H4 (cell line): ENCODE measurements around the gene COX8C. TPM values are rescaled to one million over a fixed set of nuclear protein-coding genes. Genes with fewer than 3 reads are reported as not detected.
A peak's percentile ranks its signal among the peaks of the same experiment; 100 is the strongest.
"Not testable (repeated sequence)": the region's sequence is repeated elsewhere in the genome, so short reads cannot be mapped to it uniquely, and the experiment has no call there.

ENCODE experiments used
- DNase-seq: peaks from one replicate; pipeline ENCODE4 v3.0.0-alpha.2; 2015; ENCODE audit warnings: low spot score
- total RNA-seq: library from RNA; depleted of rRNA; stranded (reverse); fragments of >200 nt; shearing (Covaris generic); gene quantifications from 2 replicates; pipeline ENCODE4 v1.2.3, GENCODE V29; 2014

COX8C gene
- total RNA-seq, 1 experiment from 2014 or later: not detected

DNA sequence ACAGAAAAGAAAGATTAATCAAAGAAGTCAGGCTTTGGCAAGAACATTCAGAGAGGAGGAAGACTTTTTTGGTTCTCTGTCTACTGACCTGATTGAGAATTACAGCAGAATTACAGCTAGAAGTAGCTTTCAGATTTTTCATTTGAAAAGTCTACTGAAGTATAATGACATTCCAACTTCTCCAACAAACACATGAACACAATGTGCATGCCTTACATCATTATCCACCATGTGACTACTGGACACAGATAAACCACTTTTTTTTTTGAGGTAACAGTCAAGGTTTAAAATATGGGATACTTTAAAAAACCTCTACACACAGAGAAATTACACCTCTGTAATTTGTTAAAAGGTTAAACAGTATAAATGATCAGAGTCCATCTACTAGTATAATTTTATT is 26.5 kb upstream of the COX8C start:
- no peak for DNase-seq

DNA sequence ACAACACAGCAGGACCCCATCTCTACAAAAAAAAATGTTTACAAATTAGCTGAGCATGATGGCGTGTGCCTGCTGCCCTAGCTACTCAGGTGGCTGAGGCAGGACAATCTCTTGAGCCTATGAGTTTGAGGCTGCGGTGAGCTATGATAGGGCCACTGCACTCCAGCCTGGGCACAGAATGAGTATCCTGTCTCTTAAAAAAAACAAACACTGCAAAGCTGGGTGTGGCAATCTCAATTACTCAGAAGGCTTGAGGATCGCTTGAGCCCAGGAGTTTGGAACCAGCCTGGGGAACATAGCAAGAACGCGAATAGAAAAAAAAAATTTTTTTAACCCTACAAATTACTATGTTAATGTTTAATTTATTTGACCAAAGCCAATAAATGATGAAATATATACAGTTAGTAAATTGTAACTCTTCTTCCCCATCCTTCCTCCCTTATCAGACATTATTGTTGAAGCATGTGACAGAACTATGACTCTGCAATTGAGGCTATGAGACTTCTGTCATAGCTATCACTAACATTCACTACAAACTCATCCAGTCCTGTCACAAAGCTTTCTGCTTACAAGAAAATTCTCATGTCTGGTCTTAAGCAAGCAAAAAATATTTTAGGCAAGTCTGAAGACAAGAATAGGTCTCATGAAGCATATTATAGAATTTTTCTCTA is 23.9 kb upstream of the COX8C start:
- DNase-seq: no peak

DNA sequence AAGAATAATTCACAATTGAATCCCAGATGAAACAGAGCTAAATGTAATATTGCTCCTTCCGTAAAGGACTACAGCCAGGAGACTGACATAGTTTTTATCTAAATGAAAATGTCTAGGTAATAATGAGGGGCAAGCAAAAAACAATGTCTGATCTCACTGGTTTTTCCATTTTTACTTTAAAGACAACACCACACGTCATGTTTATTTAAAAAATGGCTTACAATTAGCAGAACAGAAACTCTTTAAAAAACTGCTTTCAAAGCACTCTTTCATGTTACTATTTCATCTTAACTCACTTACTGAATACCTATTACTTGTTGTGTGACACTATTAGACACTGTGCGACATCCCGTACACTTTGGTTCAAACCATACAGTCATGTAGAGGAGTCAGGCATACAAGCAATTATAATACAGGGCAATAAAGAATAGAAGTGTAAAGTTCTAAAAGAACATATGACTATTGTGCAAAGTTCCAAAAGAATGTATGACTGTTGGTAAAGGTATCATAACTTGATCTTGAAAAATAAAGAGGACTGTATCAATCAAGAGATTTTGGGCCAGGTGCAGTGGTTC is 23.3 kb upstream of the COX8C start:
- DNase-seq: no peak

GRCh38 chr14:93326196-93326595 is 20.8 kb upstream of the COX8C start:
- no peak for DNase-seq

DNA sequence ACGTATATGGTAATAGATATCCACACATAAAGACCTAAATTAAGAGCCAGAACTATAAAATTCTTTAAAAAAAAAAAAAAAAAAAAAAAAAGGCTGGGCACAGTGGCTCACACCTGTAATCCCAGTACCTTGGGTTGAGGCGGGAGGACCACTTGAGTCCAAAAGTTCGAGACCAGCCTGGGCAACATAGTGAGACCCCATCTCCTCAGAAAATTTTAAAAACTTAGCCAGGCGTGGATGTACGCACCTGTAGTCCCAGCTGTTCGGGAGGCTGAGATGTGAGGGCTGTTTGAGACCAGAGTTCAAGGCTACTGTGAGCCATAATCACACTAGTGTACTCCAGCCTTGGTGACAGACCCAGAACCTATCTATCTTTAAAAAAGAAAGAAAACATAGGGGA is 18.4 kb upstream of the COX8C start:
- no peak for DNase-seq

- no peak for DNase-seq
Measured at GRCh38 chr14:93329965-93330608, 16.9 kb upstream of the COX8C start.

DNA sequence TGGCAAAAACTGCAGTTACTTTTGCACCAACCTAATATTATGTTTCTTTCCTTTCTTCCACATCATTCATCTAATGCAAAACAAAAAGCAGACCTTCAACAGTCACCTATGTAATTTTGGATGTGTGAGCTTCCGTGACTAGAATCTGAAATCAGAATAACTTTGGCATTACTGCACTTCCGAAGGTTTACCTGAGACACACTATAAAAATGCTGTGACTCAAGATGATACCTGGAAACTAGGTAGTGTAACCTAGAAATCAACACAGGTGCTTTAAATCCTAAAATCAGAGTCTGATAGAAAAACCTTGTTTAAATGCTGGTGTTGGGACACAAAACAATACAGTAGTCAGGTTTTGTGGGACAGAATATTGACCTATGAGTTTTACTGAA is 16.4 kb upstream of the COX8C start:
- no peak for DNase-seq

DNA sequence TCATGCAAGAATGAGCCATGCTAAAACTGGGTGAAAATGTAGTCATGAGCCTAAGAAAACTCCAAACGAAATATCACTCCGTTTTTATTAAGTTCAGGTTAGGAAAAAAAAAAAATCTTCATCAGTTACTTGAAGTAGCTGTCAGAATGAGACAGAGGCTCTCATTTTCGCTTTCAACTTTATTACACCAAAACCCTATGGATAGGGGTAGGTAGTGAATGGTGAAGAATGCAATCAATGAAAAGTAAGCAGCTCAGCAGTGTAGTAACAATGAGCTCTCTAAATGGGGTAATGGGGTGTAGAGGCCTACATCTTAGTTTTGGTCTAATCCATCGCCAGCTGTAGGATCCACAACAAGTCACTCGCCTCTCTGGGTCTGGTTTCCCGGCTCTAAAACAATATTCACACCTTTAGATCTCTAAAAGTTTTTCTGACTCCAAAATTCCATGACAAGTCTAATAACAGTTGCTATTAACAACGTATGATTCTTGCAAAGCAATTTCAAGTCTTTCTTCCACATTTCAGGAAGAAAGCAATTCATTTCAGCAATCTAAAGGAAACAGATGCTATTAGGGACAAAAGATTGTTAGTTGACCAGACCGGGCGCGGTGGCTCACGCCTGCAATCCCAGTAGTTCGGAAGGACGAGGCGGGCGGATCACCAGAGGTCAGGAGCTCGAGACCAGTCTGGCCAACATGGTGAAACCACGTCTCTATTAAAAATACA is 15.8 kb upstream of the COX8C start:
- no peak for DNase-seq

DNA sequence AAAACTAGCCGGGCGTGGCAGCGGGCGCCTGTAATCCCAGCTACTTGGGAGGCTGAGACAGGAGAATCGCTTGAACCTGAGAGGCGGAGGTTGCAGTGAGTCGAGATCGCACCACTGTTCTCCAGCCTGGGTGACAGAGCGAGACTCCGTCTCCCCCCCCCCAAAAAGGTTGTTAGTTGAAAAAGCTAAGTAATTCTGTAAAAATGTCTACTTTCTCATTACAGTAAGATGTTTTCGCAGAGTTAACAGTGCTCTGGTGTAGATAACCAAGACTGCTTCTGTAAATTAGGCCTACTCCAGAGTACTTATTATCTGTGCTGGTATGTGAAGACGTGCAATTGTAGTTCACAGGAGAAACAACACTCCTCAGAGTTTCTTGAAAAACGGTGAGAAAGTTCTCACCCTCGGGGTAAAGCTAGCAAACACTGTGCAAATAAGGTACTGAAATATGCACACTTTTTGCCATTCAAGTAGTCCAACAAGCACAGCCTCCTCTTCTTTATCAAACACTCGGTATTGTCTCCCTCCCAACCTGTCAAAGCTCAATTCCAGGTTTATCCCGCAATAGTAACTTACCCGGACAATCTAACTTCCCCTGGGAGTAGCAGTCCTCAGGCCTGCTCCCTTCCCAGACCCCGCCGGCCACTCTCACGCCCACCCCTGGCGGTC is 15.1 kb upstream of the COX8C start:
- DNase-seq: no peak

GRCh38 chr14:93332397-93332852 is 14.6 kb upstream of the COX8C start:
- no peak for DNase-seq

DNA sequence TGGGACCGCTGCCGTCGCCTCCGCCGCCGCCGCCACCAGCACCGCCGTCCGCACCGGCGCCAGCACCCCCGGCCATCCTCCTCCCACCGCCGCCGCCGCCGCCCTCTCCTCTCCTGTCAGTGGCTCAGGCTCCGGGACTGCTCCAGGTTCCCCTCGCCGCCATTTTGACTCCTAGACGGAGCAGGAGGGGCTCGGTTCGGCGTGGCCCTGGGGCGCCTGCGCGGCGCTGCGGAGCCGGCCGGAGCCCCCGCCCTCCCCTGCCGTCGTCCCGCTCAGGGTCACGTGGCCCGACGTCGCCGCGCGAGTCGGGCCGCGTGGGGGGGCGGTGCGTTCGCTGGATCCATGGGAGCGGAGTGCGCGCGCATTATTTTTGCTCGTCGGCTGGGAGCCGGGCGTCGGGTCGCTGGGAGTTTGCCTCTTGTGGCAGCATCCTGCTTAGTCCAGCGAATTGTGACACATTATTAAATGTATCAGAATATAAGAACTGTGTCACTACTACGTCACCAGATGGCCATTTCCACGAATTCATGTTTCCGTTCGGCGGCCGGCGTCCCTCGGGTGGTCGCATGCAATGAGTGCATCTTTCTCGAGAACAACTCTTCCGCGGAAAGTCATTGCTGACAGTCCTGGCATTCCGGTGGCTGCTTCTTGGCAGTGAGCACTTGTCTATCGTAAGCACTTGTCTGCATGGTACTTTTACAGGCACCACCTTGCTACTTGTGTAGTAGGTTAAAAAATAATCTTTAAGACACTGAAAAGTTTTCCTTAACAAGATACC is 13.9 kb upstream of the COX8C start, which contains the start of gene BTBD7:
TSS of gene BTBD7 (minus strand) at position 184 of the 778 bp plus-strand sequence. CDS start 36,985 bp downstream, outside the sequence.
- peak; percentile 93 for DNase-seq

- no peak for DNase-seq
Measured at GRCh38 chr14:93333631-93334103, 13.3 kb upstream of the COX8C start.

GRCh38 chr14:93337143-93337753 is 9.7 kb upstream of the COX8C start:
- DNase-seq: no peak

GRCh38 chr14:93337884-93338283 is 9.1 kb upstream of the COX8C start:
- DNase-seq: no peak

DNA sequence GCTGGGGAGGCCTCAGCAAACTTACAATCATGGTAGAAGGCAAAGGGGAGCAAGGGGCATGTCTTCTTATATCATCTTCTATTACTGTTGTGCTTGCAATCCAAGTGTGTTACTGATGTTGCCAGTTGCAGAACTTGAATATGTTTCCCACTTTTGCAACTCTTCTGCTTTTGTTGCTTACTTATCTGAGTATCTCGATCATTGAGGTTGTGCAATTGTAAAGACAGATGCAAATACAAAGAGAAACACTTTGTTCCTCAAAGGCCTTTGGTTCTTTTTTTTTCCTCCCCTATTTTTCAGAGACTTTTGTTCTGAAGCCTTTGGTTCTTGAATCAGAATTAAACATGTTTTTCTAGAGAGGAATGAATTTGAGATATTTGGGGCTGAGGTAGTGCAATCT is 3.7 kb upstream of the COX8C start:
- no peak for DNase-seq

- no peak for DNase-seq
Measured at GRCh38 chr14:93343797-93344196, 3.2 kb upstream of the COX8C start.

GRCh38 chr14:93347850-93348249 is 868 bp downstream of the COX8C start:
- no peak for DNase-seq

DNA sequence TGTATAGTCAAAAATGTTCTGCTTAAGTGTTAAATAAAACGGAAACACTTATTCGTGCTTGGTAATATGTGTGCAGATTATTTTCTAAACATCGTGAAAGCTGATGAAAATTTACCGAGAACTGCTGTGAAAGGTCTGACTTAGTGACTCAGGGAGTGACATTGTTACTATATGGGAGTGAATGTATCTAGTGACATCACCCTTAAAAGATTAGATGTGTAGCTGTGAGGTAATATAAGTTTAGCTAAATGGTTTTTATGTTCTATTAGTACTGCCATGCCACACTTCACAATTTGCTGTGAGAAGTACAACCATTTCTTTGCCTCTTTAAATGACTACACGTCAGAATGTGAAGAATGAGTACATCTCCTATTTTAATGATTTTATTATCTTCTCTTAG is 1.3 kb downstream of the COX8C start:
- DNase-seq: no peak

GRCh38 chr14:93354873-93355272 is 7.9 kb downstream of the COX8C start:
- DNase-seq: not testable (repeated sequence)

DNA sequence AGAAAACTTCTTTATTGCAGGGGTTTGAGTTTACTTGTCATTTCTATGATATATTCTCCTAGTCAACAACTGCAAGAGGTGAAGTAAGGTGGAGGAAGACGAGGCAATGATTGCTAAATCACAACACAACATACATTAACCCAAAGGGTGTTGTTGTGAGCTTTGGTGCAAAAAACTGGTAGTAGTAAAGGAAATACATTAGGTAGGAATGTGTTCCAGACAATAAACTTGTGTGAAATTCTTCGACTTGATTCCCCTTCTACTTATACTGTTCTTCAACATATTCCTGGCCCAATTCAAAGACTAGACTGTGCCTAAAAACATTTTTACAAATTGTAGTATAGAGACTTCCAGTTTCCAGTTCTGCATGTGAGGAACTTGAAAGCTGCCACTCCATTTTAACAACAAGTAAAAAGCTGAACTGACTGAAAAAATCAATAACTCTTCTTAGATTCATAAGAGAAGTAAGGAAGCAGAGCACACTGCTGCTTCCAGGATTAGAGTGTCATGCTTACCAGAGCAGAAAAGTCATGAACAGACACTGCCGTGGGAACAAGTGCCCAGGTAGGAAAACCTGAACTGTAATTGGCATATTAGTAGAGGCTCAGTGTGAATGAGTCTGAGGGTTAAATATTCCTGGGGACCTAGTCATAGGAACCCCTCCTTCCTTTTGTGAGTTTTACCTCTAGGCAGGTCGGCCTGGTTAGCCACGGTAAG is 22.2 kb downstream of the COX8C start:
- DNase-seq: no peak
